Immature natural killer cell (primary cell): ENCODE measurements around the gene DLGAP1. TPM values are rescaled to one million over a fixed set of nuclear protein-coding genes. Genes with fewer than 3 reads are reported as not detected.

Experiments
- DNase-seq, 3 donors: peaks; one replicate each; pipeline ENCODE4 v3.0.0; 2022; ENCODE audit warnings: mixed read lengths in 1 of 3
- H3K27ac Mint-ChIP-seq, 6 donors: one replicate each; pipeline ENCODE4 v1.8.0; 2020; ENCODE audit warnings: mixed read lengths in 6 of 6, mild to moderate bottlenecking in 5 of 6, inconsistent platforms in 4 of 6, moderate library complexity in 3 of 6
- H3K27me3 Mint-ChIP-seq, 3 donors: one replicate each; pipeline ENCODE4 v1.8.0; 2020 to 2021; ENCODE audit warnings: low read depth in 3 of 3, mild to moderate bottlenecking in 3 of 3, mixed read lengths in 3 of 3, moderate library complexity in 3 of 3, inconsistent platforms in 1 of 3
- H3K36me3 Mint-ChIP-seq, 3 donors: one replicate each; pipeline ENCODE4 v1.8.0; 2020; ENCODE audit warnings: mixed read lengths in 3 of 3, inconsistent platforms in 2 of 3, mild to moderate bottlenecking in 2 of 3
- H3K4me1 Mint-ChIP-seq, 2 donors: one replicate each; pipeline ENCODE4 v1.8.0; 2020; ENCODE audit warnings: inconsistent platforms in 2 of 2, mild to moderate bottlenecking in 2 of 2, mixed read lengths in 2 of 2, moderate library complexity in 1 of 2
- H3K4me3 Mint-ChIP-seq, 5 donors: one replicate each; pipeline ENCODE4 v1.8.0; 2020; ENCODE audit warnings: mild to moderate bottlenecking in 5 of 5, mixed read lengths in 5 of 5, inconsistent platforms in 3 of 5, moderate library complexity in 3 of 5
- H3K9me3 Mint-ChIP-seq, 6 donors: one replicate each; pipeline ENCODE4 v1.8.0; 2020; ENCODE audit warnings: mild to moderate bottlenecking in 6 of 6, mixed read lengths in 6 of 6, inconsistent platforms in 4 of 6, moderate library complexity in 3 of 6
- polyA plus RNA-seq, 3 donors: library from polyadenylated mRNA; unstranded; fragments of 300-500 nt; fragmentation: Illumina TruSeq; gene quantifications; one replicate each; pipeline ENCODE4 v1.2.3, GENCODE V29; 2021

Gene DLGAP1
- polyA plus RNA-seq, 3 donors from 2014 or later: not detected

- Mint-ChIP-seq H3K27ac (no peak overlapping the region), H3K4me3 (no peak overlapping the region), H3K9me3 (peaks cover 2 to 14% (median 8%) of the 10 kb centered on the region in 6 donors), H3K4me1 (no peaks in the 10 kb centered on the region), H3K27me3 (no peaks in the 10 kb centered on the region), H3K36me3 (no peaks in the 10 kb centered on the region)
- no peak for DNase-seq
These were observed 37.4 kb downstream of the DLGAP1 start for GRCh38 chr18:4417714-4418113.

DNA sequence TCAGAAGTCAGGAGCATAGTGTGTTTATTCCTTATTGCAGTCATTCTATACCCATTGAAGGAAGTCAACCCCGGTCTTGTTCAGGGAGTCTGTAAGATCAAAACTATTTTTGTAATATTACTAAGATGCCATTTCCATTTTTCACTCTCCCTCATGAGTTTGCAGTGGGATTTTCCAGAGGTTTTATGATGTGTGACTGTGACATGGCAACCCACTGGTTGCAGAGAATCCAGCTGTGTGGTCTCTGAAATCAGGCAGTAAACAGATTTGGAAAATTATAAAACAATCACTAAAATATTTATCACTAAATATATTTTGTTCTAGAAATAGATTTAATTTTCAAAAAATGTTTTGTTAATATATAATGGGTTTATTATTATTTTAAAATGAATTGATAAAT is 38.1 kb downstream of the DLGAP1 start:
- H3K9me3 Mint-ChIP-seq: peaks cover 5 to 19% (median 10%) of the 10 kb centered on the region in 6 donors
- H3K36me3 Mint-ChIP-seq: no peaks in the 10 kb centered on the region
- no peaks in the 10 kb centered on the region for H3K4me1 Mint-ChIP-seq
- DNase-seq: no peak
- no peak overlapping the region for H3K4me3 Mint-ChIP-seq
- no peak overlapping the region for H3K27ac Mint-ChIP-seq
- no peaks in the 10 kb centered on the region for H3K27me3 Mint-ChIP-seq

DNA sequence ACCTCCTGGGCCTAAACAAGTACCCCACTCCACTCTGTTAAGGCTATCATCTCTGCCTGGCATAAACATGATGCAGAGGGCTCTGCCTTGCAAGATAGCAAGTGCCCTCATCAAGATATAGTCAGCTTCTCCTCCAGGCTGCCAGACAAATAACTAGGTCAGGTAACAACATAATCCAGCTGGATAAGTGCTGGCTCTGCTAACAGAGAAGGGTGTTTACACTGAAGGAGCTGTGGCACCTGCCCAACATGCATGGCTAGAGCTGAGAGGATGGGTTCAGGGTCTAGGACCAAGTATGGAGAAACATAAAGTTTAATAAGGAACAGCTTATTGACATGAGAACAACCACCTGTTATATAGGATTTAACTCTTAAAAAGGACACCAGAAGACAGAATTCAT is 42.8 kb downstream of the DLGAP1 start:
- no peak for DNase-seq
- Mint-ChIP-seq H3K36me3 (no peaks in the 10 kb centered on the region), H3K9me3 (peaks cover 5 to 19% (median 13%) of the 10 kb centered on the region in 6 donors), H3K4me1 (no peaks in the 10 kb centered on the region), H3K4me3 (no peak overlapping the region), H3K27ac (no peak overlapping the region), H3K27me3 (no peaks in the 10 kb centered on the region)

- Mint-ChIP-seq H3K4me1 (no peaks in the 10 kb centered on the region), H3K27ac (no peak overlapping the region), H3K9me3 (peaks cover 5 to 33% (median 11%) of the 10 kb centered on the region in 6 donors), H3K27me3 (no peaks in the 10 kb centered on the region), H3K36me3 (no peaks in the 10 kb centered on the region), H3K4me3 (no peak overlapping the region)
- DNase-seq: no peak
These were observed 48.3 kb downstream of the DLGAP1 start for GRCh38 chr18:4406856-4407255.

- Mint-ChIP-seq H3K4me1 (no peaks in the 10 kb centered on the region), H3K9me3 (peaks cover 1 to 34% (median 10%) of the 10 kb centered on the region in 6 donors)
- DNase-seq: no peak
These were observed 49.1 kb downstream of the DLGAP1 start for GRCh38 chr18:4405965-4406364.

DNA sequence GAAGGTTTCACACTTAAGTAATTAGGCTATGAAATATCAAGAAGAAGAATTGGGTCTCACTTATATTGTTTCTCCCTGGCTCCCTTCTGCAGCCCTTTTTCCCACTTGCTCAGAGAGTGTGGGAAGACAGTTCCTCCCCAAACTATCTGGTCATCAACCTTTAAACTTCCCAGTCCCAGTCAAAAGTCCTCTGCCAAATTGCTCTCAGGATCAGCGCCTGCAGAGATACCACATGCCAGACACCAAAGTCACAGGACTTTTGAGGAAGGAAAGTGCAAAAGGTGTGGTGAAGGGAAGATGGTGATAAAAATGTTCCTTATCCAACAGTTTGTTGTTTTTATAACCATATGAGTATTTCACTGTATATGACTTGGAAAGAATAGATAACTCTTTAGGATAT is 51.3 kb downstream of the DLGAP1 start:
- Mint-ChIP-seq H3K36me3 (no peaks in the 10 kb centered on the region), H3K4me1 (no peaks in the 10 kb centered on the region), H3K9me3 (peaks cover 0 to 45% (median 15%) of the 10 kb centered on the region in 6 donors), H3K4me3 (no peak overlapping the region), H3K27ac (no peak overlapping the region), H3K27me3 (no peaks in the 10 kb centered on the region)
- no peak for DNase-seq

More at GRCh38 chr18:4405965-4406364, 49.1 kb downstream of the DLGAP1 start:
- H3K36me3 Mint-ChIP-seq: no peaks in the 10 kb centered on the region
- H3K27ac Mint-ChIP-seq: no peak overlapping the region
- no peaks in the 10 kb centered on the region for H3K27me3 Mint-ChIP-seq
- no peak overlapping the region for H3K4me3 Mint-ChIP-seq

- Mint-ChIP-seq H3K27ac (no peak overlapping the region), H3K27me3 (no peaks in the 10 kb centered on the region), H3K4me1 (no peaks in the 10 kb centered on the region), H3K36me3 (peaks cover 0 to 2% (median 0%) of the 10 kb centered on the region in 3 donors), H3K4me3 (no peak overlapping the region), H3K9me3 (peaks cover 1 to 37% (median 12%) of the 10 kb centered on the region in 6 donors)
- DNase-seq: no peak
These were observed 54.2 kb downstream of the DLGAP1 start for GRCh38 chr18:4400911-4401310.

- no peaks in the 10 kb centered on the region for H3K27me3 Mint-ChIP-seq
- no peak overlapping the region for H3K27ac Mint-ChIP-seq
- DNase-seq: no peak
- H3K4me3 Mint-ChIP-seq: no peak overlapping the region
- peaks cover 0 to 3% (median 0%) of the 10 kb centered on the region in 3 donors for H3K36me3 Mint-ChIP-seq
- peaks cover 2 to 38% (median 12%) of the 10 kb centered on the region in 6 donors for H3K9me3 Mint-ChIP-seq
- H3K4me1 Mint-ChIP-seq: no peaks in the 10 kb centered on the region
These were observed 55.2 kb downstream of the DLGAP1 start for GRCh38 chr18:4399929-4400328.

GRCh38 chr18:4394700-4395099 is 60.4 kb downstream of the DLGAP1 start:
- peaks cover 0 to 3% (median 0%) of the 10 kb centered on the region in 3 donors for H3K36me3 Mint-ChIP-seq
- no peaks in the 10 kb centered on the region for H3K4me1 Mint-ChIP-seq
- H3K27ac Mint-ChIP-seq: no peak overlapping the region
- peaks cover 3 to 42% (median 9%) of the 10 kb centered on the region in 6 donors for H3K9me3 Mint-ChIP-seq
- no peaks in the 10 kb centered on the region for H3K27me3 Mint-ChIP-seq
- DNase-seq: no peak
- H3K4me3 Mint-ChIP-seq: no peak overlapping the region

DNA sequence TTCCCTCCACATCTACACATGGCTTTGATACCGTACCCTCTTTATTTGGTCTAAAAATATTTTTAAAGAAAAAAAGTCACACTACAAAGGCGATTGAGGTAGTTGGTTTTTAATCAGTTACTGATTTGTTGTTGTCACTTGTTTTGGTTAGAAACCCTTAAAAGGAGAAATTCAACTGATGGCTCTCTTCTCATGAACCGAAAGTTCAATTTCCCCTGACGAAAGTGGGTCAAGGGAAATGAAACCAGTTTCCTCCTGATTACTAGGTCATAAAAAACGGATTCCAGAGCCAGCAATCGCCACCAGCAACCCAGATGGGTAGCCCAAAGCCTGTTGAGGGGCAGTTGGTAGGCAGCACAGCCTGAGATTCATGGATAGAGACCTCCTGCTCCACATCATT is 63.2 kb downstream of the DLGAP1 start:
- H3K27me3 Mint-ChIP-seq: no peaks in the 10 kb centered on the region
- DNase-seq: no peak
- peaks cover 3 to 55% (median 14%) of the 10 kb centered on the region in 6 donors for H3K9me3 Mint-ChIP-seq
- no peak overlapping the region for H3K4me3 Mint-ChIP-seq
- no peak overlapping the region for H3K27ac Mint-ChIP-seq
- no peaks in the 10 kb centered on the region for H3K4me1 Mint-ChIP-seq
- peaks cover 0 to 3% (median 0%) of the 10 kb centered on the region in 3 donors for H3K36me3 Mint-ChIP-seq

DNA sequence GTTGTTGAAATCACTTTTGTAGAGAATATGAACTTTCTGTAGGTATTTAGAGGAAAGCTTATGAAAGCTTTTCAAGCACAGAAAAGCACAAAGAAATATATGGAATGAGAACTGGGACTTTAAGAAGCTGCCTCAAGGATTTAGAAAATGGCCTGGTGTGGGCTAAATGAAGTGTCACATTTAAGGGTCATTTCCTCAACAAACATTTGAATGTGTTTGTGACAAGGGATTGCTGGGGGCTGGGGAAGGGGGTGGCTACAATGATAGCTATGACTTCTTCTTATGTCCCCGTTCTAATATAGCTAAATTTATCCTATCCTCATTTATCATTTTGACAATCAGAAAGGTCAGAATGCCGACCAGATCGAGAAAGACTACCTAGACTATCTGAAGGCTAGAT is 69.2 kb downstream of the DLGAP1 start:
- Mint-ChIP-seq H3K27ac (no peak overlapping the region), H3K4me1 (no peaks in the 10 kb centered on the region), H3K9me3 (peaks cover 0 to 44% (median 12%) of the 10 kb centered on the region in 6 donors), H3K27me3 (peaks cover 0 to 2% (median 0%) of the 10 kb centered on the region in 3 donors), H3K4me3 (no peak overlapping the region), H3K36me3 (no peaks in the 10 kb centered on the region)
- DNase-seq: no peak

- H3K36me3 Mint-ChIP-seq: no peaks in the 10 kb centered on the region
- H3K4me1 Mint-ChIP-seq: no peaks in the 10 kb centered on the region
- DNase-seq: no peak
- H3K27ac Mint-ChIP-seq: no peak overlapping the region
- peaks cover 0 to 2% (median 0%) of the 10 kb centered on the region in 3 donors for H3K27me3 Mint-ChIP-seq
- H3K9me3 Mint-ChIP-seq: peaks cover 0 to 36% (median 12%) of the 10 kb centered on the region in 6 donors
- no peak overlapping the region for H3K4me3 Mint-ChIP-seq
These were observed 70.2 kb downstream of the DLGAP1 start for GRCh38 chr18:4384932-4385331.

- Mint-ChIP-seq H3K36me3 (no peaks in the 10 kb centered on the region), H3K4me1 (no peaks in the 10 kb centered on the region), H3K27me3 (peaks cover 0 to 3% (median 2%) of the 10 kb centered on the region in 3 donors), H3K9me3 (peaks cover 4 to 49% (median 9%) of the 10 kb centered on the region in 6 donors), H3K4me3 (no peak overlapping the region), H3K27ac (no peak overlapping the region)
- DNase-seq: no peak
These were observed 80.5 kb downstream of the DLGAP1 start for GRCh38 chr18:4374564-4374963.

- no peaks in the 10 kb centered on the region for H3K36me3 Mint-ChIP-seq
- H3K27ac Mint-ChIP-seq: no peak overlapping the region
- H3K4me1 Mint-ChIP-seq: no peaks in the 10 kb centered on the region
- H3K27me3 Mint-ChIP-seq: peaks cover 0 to 2% (median 1%) of the 10 kb centered on the region in 3 donors
- H3K4me3 Mint-ChIP-seq: no peak overlapping the region
- peaks cover 4 to 53% (median 12%) of the 10 kb centered on the region in 6 donors for H3K9me3 Mint-ChIP-seq
- DNase-seq: no peak
These were observed 85.4 kb downstream of the DLGAP1 start for GRCh38 chr18:4369705-4370104.

DNA sequence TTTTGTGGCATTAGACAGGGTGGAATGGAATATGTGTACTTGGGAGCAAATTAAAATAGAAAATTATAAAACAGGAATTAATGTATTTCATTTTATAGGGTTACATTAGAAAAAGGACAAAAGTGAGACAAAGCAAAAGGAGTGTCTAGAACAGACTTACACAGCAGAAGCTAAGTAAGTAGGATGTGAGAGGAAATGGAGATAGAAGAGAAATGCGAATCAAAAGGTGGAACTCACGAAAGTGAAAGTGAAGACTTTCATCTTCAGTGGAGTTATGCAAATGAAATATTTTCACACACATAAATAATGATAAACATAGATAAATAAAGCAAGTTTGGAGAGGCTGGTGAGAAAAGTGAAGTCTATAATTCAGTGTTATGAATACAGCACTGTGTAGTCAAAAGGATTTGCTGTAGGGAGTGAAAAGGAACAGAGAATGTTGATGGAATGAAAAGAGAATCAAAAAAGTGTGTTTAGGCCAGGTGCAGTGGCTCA is 94.8 kb downstream of the DLGAP1 start:
- H3K4me1 Mint-ChIP-seq: no peaks in the 10 kb centered on the region
- H3K4me3 Mint-ChIP-seq: no peak overlapping the region
- no peak overlapping the region for H3K27ac Mint-ChIP-seq
- H3K9me3 Mint-ChIP-seq: peaks cover 16 to 65% (median 40%) of the 10 kb centered on the region in 6 donors
- peaks cover 0 to 11% (median 3%) of the 10 kb centered on the region in 3 donors for H3K36me3 Mint-ChIP-seq
- H3K27me3 Mint-ChIP-seq: peaks cover 1 to 3% (median 2%) of the 10 kb centered on the region in 3 donors
- no peak for DNase-seq
